22Rv1 (cell line): ENCODE results near the gene IL18R1.

Experiments
- H3K27ac ChIP-seq: fragments of 450-650 bp; 2 replicates; pipeline ENCODE4 v1.5.1; 2017
- ZFX ChIP-seq: fragments of 450-650 bp; IDR thresholded peaks from 2 replicates; pipeline ENCODE4 v1.6.1; 2017; ENCODE audit warnings: antibody characterized with exemption, borderline replicate concordance
- TF ChIP-seq, protein P1 (sequence below): fragments of 450-650 bp; IDR thresholded peaks from 2 replicates; pipeline ENCODE4 v1.5.1; 2017; ENCODE audit warnings: mild to moderate bottlenecking

The IL18R1 gene

DNA sequence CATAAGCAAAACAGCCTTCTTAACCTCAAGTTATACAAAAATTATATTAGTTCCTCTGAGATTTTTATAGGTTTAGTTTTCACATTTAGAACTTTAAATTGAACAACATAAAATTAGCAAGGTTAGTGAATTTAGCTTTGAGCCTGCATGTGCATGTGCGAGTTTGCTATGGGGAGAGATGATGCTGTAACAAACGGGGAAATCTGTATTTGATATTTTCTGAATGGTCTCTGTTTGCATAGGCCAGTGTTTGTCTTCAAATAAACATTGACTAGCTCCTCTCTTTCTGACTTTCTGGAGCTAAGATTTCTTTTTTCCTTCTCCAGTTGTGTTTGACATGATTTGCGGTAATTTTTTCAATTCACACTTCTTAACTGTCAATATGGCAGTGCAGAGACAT lies 36.5 kb downstream of the IL18R1 start:
- H3K27ac ChIP-seq, result no peak overlapping the region
- TF ChIP-seq ZFX, result no peak
- TF ChIP-seq, protein P1, sequence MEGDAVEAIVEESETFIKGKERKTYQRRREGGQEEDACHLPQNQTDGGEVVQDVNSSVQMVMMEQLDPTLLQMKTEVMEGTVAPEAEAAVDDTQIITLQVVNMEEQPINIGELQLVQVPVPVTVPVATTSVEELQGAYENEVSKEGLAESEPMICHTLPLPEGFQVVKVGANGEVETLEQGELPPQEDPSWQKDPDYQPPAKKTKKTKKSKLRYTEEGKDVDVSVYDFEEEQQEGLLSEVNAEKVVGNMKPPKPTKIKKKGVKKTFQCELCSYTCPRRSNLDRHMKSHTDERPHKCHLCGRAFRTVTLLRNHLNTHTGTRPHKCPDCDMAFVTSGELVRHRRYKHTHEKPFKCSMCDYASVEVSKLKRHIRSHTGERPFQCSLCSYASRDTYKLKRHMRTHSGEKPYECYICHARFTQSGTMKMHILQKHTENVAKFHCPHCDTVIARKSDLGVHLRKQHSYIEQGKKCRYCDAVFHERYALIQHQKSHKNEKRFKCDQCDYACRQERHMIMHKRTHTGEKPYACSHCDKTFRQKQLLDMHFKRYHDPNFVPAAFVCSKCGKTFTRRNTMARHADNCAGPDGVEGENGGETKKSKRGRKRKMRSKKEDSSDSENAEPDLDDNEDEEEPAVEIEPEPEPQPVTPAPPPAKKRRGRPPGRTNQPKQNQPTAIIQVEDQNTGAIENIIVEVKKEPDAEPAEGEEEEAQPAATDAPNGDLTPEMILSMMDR, result no peak

DNA sequence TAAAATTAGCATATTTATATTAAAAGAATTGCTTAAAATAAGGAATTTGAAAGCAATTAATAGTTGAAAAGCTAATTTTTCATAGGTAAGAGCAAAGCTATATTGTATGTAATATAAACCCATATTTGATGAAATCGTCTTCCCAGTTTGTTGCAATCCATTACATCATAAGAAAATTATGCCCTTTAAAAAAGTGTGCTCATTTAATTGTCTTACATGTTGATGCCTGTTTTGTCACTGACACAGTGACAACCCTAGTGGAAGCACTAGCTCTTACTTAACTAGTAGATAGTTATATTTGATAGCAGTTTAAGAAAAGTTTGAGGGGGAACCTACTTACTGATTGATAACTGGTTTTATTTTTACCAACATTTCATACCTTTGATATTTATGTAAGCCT lies 37.3 kb downstream of the IL18R1 start:
- TF ChIP-seq ZFX, result no peak
- TF ChIP-seq, protein P1, result no peak

DNA sequence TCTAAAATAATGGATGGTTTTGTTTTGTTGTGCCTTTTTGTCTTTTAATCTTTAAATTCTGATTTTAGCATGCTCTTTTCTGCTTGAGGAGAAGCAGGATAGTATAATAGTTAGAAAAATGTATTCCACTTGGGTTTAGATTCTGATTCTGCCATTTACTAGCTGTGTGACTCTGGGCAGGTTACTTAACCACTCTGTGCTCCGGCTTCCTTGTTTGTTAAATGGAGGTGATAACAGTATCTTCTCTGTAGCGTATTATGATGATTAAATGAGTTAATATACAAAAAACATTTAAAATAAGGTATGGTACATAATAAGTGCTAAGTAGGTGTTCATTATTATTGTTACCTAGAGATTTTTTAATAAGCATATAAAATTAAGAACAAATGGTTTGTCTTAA lies 40.4 kb downstream of the IL18R1 start:
- TF ChIP-seq ZFX, result no peak
- TF ChIP-seq, protein P1, result no peak
- H3K27ac ChIP-seq, result no peak overlapping the region

More for the DNA sequence above, 37.3 kb downstream of the IL18R1 start:
- H3K27ac ChIP-seq, result no peak overlapping the region

DNA sequence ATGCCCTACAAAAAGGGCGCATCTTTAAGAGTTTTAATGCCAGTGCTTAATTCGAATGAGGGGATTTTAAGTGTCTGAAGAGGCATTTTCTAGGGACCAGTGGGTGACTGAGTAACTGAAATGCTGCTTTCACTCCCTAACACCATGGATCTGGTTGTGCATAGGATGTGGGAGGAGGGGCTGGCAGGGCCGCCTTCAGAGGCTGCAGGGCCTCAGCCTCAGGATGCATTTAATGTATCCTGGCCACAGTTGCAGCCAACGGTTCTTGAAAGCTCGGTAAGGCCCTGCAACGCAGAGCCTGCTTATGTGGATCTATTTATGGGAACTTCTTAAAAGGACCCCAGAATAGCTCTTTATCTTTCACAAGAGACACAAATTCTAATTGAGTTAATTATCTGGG lies 41.6 kb downstream of the IL18R1 start:
- TF ChIP-seq ZFX, result no peak
- TF ChIP-seq, protein P1, result no peak
- H3K27ac ChIP-seq, result no peak overlapping the region

DNA sequence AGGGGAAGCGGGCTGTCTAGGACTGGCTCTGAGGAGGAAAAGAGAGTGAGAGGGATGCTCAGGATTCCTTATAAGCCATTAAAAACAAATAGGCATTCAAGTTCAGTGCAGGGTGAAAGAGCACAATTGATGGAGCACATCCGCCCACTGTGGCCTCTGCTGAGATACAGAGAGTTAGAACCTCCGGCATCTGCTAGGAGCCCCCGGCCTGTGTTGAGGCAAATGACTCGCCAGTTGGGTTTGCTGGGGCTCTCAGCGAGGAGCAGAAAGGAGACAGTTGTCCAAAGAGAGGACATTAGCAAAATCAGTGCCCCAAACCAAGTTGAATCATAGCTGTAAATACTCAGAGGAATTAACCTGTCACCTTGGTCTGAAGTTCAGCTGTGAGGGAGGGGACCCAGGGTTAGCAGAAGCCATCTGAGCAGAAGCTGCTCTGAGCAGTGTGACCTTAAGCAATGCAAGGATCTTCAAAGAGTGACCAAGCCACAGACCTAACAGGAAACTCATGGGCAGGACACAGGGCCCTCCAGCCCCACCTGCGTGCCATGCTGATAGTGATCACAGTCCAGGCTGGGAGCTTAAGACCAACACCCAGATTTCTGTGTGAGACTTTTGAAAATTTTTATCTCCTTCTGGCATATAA lies 44.0 kb downstream of the IL18R1 start:
- no peak overlapping the region for H3K27ac ChIP-seq
- TF ChIP-seq ZFX, result no peak
- TF ChIP-seq, protein P1, result no peak

DNA sequence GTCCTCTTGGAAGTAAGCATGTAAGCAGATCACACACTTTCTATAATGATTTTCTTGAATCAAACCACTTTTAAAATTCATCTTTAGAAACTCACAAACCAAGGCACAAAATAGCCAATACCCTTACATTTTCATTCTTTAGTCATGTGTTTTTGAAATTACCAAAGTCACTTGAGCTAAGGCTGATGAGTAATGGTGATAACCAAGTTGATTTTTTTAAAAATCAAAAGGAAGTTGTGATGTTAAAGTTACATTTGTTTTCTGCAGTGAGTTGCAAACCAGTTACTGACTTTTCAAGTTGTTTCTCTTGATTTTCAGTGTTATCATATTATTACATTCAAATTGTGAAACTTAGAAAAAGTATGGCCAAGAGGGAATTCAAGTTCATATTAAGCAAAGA lies 45.9 kb downstream of the IL18R1 start:
- no peak for TF ChIP-seq ZFX
- TF ChIP-seq, protein P1, result no peak
- no peak overlapping the region for H3K27ac ChIP-seq

DNA sequence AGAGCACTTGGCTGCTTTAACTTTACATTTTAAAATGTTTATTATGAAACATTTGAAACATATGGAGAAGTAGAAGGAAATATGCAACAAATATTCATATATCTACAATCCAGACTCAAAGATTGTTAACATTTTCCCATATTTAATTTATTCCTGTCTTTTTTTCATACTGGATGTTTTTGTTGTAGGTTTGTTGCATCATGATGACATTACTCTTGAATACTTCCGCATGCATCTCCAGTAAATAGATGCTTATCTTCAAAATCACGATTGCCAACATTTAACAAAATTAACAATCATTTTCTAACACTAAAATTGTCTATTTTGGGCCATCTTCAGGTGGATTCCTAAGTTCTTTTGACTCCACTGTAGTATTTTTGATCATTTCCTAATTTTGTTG lies 46.3 kb downstream of the IL18R1 start:
- no peak for TF ChIP-seq ZFX
- TF ChIP-seq, protein P1, result no peak

More for the DNA sequence above, 46.3 kb downstream of the IL18R1 start:
- no peak overlapping the region for H3K27ac ChIP-seq
